Prostate gland (tissue), 2 donors: ENCODE measurements around the gene RRM1. TPM values are rescaled to one million over a fixed set of nuclear protein-coding genes. Genes with fewer than 3 reads are reported as not detected.
A peak's percentile ranks its signal among the peaks of the same experiment; 100 is the strongest.

ENCODE experiments used
- DNase-seq: peaks from one replicate; pipeline ENCODE4 v3.0.0-alpha.2; 2019; ENCODE audit warnings: low spot score
- H3K27ac ChIP-seq, 2 donors: fragments of 200-600 bp; sonication (generic); 2 replicates each; pipeline ENCODE4 v1.5.1; 2017 to 2019
- H3K27me3 ChIP-seq: fragments of 200-600 bp; sonication (generic); replicated peaks from 2 replicates; pipeline ENCODE4 v1.5.1; 2019; ENCODE audit not compliant: insufficient read depth
- H3K36me3 ChIP-seq, 2 donors: fragments of 200-600 bp; sonication (generic); 1 replicate in 1 of 2; 2 replicates in 1 of 2; pipeline versions ENCODE4 v1.5.1 to v1.8.1; 2017 to 2019
- H3K4me1 ChIP-seq: fragments of 200-600 bp; sonication (generic); replicated peaks from 2 replicates; pipeline ENCODE4 v1.5.1; 2019
- H3K4me3 ChIP-seq, 2 donors: fragments of 200-600 bp; sonication (generic); 2 replicates each; pipeline ENCODE4 v1.5.1; 2017 to 2019
- H3K9me3 ChIP-seq: fragments of 200-600 bp; sonication (generic); 2 replicates; pipeline ENCODE4 v1.5.1; 2017
- POLR2A ChIP-seq: fragments of 450-650 bp; IDR thresholded peaks from one replicate; pipeline ENCODE4 v1.6.1; 2016; ENCODE audit warnings: antibody characterized with exemption, mild to moderate bottlenecking
- POLR2AphosphoS5 ChIP-seq: sonication (generic); formaldehyde crosslinking; IDR thresholded peaks from one replicate; pipeline ENCODE4 v1.6.1; 2017; ENCODE audit warnings: antibody characterized with exemption
- WGBS: methylation state at CpG from one replicate; pipeline ENCODE4 v1.1.5; 2018; 5-methylcytosine and 5-hydroxymethylcytosine counted together
- intact Hi-C: fragments of 100-400 bp; cut with DNase I; formaldehyde crosslinking; loops from one replicate; pipeline ENCODE4 v1.14.2; 2022
- total RNA-seq, 2 donors: library from RNA; depleted of rRNA; stranded (reverse); fragments of >200 nt; gene quantifications; one replicate each; pipeline ENCODE4 v1.1.0, GENCODE V29; 2016
- TF ChIP-seq, protein P1 (sequence below), 4 experiments: fragments of 200-600 bp in 2 of 4; fragments of 450-650 bp in 2 of 4; sonication (generic) in 2 of 4; IDR thresholded peaks; 1 replicate in 3 of 4; 2 replicates in 1 of 4; pipeline ENCODE4 v1.5.1; 2016 to 2019; ENCODE audit warnings: antibody characterized with exemption in 4 of 4, mild to moderate bottlenecking in 2 of 4, moderate library complexity in 2 of 4

RRM1 gene
- total RNA-seq, 2 donors from 2014 or later = 32.6 to 61.8 TPM

DNA sequence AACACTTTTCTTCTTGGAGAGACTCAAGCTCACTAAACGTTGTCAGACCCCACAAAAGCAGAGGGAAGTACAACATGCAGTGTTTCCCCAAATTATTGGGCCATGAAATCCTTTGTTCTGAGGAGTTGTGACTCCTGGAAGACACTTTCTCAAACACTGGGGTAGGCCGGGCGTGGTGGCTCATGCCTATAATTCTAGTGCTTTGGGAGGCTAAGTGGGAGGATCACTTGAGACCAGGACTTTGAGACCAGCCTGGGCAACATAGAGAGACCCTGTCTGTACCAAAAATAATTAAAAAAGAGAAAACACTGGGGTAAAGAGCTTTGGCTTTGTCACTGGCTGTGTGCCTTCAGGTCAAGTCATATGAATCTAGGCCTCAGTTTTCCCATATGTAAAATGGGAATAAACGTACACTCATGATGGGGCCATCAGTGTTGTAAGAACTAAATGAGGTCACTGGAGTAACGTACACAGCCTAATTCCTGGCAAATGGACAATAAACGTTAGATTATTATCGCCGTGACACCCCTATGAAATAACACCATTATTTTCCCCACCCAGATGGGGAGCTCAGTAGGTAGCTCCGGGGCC lies 92.0 kb downstream of the RRM1 start:
- TF ChIP-seq, protein P1, sequence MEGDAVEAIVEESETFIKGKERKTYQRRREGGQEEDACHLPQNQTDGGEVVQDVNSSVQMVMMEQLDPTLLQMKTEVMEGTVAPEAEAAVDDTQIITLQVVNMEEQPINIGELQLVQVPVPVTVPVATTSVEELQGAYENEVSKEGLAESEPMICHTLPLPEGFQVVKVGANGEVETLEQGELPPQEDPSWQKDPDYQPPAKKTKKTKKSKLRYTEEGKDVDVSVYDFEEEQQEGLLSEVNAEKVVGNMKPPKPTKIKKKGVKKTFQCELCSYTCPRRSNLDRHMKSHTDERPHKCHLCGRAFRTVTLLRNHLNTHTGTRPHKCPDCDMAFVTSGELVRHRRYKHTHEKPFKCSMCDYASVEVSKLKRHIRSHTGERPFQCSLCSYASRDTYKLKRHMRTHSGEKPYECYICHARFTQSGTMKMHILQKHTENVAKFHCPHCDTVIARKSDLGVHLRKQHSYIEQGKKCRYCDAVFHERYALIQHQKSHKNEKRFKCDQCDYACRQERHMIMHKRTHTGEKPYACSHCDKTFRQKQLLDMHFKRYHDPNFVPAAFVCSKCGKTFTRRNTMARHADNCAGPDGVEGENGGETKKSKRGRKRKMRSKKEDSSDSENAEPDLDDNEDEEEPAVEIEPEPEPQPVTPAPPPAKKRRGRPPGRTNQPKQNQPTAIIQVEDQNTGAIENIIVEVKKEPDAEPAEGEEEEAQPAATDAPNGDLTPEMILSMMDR (IDR thresholded peaks at IDR 0.05) = no peak
- TF ChIP-seq POLR2AphosphoS5 (no peak), POLR2A (no peak)
- Histone ChIP-seq H3K9me3 (no peaks in the 10 kb centered on the region), H3K27ac (no peak overlapping the region), H3K36me3 (no peaks in the 10 kb centered on the region), H3K4me1 (peaks cover 3% of the 10 kb centered on the region), H3K4me3 (peak overlapping the region; percentile 49 to 51), H3K27me3 (no peaks in the 10 kb centered on the region)
- no peak for DNase-seq
- intact Hi-C loops = loop anchor here (2.0 to 10.0 kb wide), 4 partner anchors 354 to 816 kb away; partner anchors contain the start of gene TRIM68
- WGBS = 26% methylated on average over 9 of the region's 9 CpGs

DNA sequence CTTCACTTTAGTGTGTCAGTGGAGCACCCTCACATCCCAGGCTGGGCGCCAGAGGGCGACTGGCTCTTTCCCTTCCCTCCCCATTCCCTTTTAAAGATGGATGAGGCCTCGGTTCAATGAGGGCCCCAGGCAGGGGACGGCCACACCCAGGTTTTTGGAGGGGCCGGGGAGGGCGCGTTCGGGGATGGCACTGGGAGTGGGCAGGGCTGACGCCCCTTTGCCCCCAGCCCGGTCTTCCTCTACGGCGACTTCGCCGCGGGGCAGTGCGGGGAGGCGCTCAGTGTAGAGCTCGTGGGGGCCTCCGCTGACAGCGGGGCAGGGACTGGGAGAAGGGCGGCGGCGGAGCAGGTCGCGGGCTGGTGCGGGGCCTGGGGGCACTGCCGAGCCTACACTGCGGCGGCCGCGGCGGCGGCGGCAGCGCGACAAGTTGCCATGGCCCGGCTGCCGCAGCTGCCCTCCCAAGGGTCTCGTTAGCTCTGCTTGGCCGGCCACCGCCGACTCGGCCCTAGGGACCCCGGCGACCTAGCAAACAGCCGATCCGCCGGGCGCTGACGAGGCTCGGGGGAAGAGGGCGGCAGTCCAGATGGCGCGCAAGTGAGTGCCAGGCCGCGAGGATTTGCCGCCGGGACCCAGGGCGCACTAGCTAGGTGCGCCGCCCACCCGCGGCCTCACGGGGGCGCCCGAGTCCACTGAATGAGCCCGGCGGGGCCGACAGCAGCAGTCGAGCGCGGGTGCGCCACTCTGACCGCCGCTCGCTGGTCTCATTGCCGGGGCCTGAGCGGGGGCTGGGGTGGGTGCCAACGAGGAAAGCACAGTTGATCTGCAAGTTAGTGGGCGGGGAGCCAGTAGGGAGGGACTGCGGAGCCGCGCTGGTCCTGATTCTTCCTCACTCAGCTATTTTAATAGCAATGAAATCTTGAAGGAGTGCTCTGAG lies 92.7 kb downstream of the RRM1 start:
- Histone ChIP-seq H3K9me3 (no peaks in the 10 kb centered on the region), H3K36me3 (no peaks in the 10 kb centered on the region), H3K4me3 (peak overlapping the region; percentile 49 to 51), H3K27ac (peak overlapping the region; percentile 76 to 78), H3K27me3 (no peaks in the 10 kb centered on the region), H3K4me1 (peaks cover 3% of the 10 kb centered on the region)
- WGBS = 1% methylated on average over 58 of the region's 83 CpGs
- no peak for TF ChIP-seq POLR2A
- TF ChIP-seq, protein P1 (IDR thresholded peaks at IDR 0.05) = peak; percentile 91 to 98 (median 96)
- TF ChIP-seq POLR2AphosphoS5 = peak; percentile 70
- peak; percentile 98 for DNase-seq
- intact Hi-C loops = loop anchor here (2.0 to 10.0 kb wide), 4 partner anchors 353 to 815 kb away; partner anchors contain the start of gene TRIM68

Other genes with a start within 250 kb of the RRM1 start
- 10 to 100 TPM; 34.1 to 65.0 TPM for gene STIM1, start 239.1 kb upstream of the RRM1 start, total RNA-seq